HG03442 (cell line): ENCODE results near the gene GXYLT2.
"Not testable (repeated sequence)": the region's sequence is repeated elsewhere in the genome, so short reads cannot be mapped to it uniquely, and the experiment has no call there.

Experiments
- ATAC-seq: cut with Tn5 transposase; IDR thresholded peaks from one replicate; pipeline ENCODE4 v1.9.1; 2021; ENCODE audit warnings: mild to moderate bottlenecking, moderate library complexity; ENCODE audit not compliant: unreplicated experiment

GXYLT2 gene

GRCh38 chr3:72969766-72970165 is 81.9 kb downstream of the GXYLT2 start:
- ATAC-seq: no peak

DNA sequence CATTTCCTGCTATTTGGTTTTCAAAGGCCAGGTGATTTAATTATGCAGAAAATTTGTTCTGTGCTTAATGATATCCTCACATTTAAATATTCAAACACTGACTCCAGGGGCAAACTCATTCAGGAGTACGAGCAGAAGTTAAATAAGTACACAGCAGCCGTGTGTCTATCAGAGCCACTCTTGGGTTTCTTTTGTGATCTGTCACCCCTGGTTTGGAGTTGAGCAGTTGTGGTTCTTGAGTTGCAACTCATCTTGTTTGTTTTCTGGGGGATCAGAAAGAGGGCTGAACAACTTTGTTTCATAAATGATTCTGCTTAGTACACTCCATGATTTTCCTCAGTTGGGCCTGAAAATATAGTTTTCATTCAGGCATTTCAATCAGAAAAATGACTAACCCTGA is 83.1 kb downstream of the GXYLT2 start:
- no peak for ATAC-seq

DNA sequence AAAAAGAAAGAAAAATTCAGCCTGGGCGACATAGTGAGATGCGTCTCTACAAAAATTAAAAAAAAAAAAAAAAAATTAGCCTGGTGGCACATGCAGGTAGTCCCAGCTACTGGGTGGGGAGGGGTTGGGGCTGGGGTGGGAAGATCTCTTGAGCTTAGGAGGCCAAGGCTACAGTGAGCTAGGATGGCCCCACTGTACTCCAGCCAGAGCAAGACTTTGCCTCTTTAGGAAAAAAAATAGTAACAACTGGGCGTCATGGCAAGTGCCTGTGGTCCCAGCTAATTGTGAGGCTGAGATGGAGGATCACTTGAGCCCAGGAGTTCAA is 84.8 kb downstream of the GXYLT2 start:
- ATAC-seq: no peak

DNA sequence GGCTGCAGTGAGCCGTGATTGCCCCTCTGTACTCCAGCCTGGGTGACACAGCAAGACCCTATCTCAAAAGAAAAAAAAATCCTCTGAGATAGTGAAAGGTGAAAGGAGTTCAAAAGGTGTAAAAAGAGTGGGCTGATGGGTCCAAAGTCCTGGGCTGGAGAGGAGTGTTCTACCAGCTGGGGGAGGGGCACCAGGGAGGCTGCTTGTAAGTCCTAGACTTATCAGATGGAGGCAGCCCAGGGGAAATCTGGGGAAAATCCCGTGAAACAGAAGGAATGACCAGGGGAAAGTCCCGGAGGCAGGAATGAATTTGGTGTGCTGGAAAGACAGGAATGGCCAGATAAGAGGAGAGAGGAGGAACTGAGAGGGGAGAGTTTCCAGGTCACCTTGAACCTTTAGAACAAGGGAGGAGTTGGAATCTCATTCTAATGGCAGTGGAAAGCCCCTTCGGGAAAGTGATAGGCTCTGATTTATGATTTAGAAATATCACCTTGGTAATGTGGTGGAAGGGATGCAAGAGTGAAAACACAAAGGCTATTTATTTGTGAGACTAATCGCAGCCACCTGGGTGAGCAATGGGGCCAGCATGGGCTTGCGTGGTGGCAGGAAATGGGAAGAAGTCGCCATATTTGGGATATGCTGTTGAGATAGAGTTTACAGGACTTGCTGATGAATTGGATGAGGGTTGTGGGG is 85.3 kb downstream of the GXYLT2 start:
- no peak for ATAC-seq

DNA sequence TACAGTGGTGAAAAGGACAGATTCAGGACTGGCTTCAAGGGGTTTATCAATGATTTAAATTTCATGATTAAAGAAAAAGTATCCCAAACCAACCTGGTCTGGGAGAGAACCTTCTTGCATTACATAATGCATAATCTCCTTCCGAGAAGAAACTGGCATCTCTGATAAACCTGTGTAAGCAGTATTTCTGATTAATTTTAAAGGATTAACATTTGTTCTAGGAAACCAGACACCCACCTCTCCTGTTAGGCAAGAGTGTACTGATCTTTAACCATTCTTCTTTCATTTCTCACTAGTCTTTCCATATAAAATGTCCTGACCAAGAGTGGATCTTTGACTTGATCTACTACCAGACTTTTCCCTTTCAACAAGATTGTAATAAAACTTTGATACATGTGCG is 85.9 kb downstream of the GXYLT2 start:
- ATAC-seq: no peak

GRCh38 chr3:72974956-72975355 is 87.1 kb downstream of the GXYLT2 start:
- ATAC-seq: no peak

DNA sequence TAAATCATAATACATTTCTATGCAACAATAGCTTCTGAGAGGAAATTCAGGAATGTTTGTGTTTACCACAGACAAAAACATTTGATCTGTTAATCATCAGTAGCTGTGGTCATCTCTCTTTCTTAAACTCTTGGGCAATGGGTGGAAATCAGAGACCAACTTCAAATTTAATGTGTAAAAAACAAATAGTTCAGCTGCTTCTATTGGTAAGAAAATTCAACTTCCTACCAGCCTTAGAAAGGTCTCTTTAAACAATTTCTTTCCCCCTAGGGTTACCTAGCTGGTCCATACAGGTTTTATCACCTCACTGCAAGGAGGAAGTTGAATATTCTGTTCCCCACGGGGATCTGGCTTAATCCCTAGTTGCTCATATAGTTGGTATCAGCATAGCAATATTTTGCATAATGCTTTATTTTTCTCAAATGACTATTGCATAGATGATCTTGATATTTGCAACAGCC is 88.5 kb downstream of the GXYLT2 start:
- no peak for ATAC-seq

- peak; percentile 78 for ATAC-seq
These were observed 89.4 kb downstream of the GXYLT2 start for GRCh38 chr3:72977060-72977808.

GRCh38 chr3:72982609-72983366 is 94.9 kb downstream of the GXYLT2 start:
- no peak for ATAC-seq

DNA sequence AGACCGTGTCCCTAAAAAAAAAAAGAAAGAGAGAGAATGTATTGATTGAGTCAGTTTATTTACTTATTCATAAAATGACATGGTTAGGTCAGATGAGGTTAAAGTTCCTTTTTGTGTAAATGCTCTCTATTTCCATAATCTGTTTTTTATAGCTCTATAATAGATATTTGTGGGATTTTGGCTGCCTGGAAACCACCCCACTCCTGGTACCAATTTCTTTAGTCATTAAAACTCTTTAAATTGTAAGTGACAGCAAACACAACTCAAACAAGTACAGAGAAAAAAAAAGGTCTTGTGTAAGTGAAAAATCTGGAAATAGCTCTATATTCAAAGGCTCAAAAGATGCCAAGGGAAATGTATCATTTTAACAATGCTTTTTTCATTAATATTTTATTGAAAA is 97.7 kb downstream of the GXYLT2 start:
- ATAC-seq: no peak

DNA sequence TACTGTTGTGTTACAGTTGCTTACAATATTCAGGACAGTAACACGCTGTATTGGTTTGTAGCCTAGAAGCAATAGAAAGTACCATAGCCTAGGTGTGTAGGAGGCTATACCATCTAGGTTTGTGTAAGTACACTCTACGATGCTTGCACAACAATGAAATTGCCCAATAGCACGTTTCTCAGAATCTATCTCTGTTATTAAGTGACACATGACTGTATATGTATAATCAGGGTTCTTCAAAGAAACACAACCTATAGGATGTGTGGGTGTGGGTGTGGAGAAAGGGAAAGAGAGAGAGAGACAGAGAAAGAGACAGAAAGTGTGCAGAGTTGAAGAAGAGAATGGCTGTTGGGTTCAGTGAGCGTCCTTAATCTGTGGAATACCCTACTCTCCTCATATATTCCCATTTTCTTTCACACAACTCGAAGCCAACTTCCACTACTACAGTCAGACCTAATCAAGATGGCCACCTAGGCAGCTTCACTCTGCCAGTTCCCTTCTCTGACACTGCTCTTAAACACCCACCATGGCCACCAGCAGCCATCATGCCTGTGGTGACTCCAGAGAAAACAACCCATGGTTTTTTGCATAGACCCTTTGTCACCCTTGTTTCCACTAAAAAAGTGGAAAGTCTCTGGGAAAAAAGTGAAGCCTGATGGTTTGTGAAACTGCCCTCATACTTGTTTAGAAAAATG is 103.0 kb downstream of the GXYLT2 start:
- no peak for ATAC-seq

- ATAC-seq: no peak
These were observed 103.7 kb downstream of the GXYLT2 start for GRCh38 chr3:72991522-72991921.

- no peak for ATAC-seq
These were observed 105.5 kb downstream of the GXYLT2 start for GRCh38 chr3:72993391-72993790.

DNA sequence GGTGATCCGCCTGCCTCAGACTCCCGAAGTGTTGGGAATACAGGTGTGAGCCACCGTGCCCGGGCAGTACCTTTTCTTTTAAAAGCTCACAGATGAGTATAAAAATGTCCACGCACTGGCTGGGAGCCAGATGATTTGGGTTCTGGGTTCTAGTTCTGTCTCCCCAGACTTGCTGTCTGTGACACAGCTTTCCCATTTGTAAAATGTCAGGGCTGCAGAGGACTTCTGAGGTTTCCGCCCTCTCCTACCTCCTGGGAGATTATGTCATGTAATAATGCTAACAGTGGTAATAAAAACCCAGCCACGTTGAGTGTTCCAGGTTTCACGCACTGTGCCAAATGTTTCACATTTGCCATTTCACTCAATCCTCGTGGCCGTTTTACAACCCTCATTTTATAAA is 107.5 kb downstream of the GXYLT2 start:
- no peak for ATAC-seq

GRCh38 chr3:72996121-72996472 is 108.3 kb downstream of the GXYLT2 start:
- ATAC-seq: no peak

GRCh38 chr3:72996473-72997333 is 108.9 kb downstream of the GXYLT2 start, which contains the start of gene PPP4R2:
Gene PPP4R2, plus strand, starts transcription at chr3:72996811. Its CDS starts 227 bp downstream, at chr3:72997038.
- peak; percentile 88 for ATAC-seq

GRCh38 chr3:72997421-72997961 is 109.6 kb downstream of the GXYLT2 start:
- ATAC-seq: no peak

DNA sequence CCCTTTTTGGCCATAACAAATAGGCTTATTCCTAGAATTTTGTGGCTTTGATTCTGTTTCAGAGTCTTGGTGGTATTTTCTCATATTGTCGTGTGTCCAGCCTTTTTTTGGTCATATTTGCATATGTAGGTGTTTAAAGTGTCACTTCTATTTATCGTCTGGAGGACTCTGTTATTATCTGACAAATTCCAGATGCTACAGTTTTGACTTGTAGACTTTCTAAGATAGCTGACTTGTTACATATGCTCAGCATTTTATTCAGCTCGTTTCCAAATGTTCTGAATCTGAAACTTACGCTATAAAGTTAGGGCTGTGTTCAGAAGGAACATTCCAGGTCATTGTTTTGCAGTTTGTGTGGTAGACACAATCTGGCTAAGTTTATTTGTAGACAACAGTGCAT is 110.6 kb downstream of the GXYLT2 start:
- ATAC-seq: no peak

DNA sequence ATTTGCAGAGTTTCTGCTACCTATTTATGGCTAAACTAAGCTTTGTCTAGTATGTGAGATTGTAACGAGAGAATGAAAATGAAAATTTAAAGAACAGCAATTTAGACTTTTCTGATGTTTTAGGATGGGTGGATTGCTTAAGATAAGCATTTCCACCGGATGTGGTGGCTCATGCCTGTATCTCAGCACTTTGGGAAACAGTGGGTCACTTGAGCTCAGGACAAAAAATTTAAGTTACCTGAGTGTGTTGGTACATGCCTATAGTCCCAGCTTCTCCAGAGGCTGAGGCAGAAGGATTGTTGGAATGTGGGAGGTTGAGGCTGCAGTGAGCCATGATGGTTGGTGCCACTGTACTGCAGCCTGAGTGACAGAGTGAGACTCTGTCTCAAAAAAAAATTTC is 112.1 kb downstream of the GXYLT2 start:
- no peak for ATAC-seq

GRCh38 chr3:73003050-73003449 is 115.2 kb downstream of the GXYLT2 start:
- not testable (repeated sequence) for ATAC-seq
